OCI-LY3 (cell line): Measurements from ENCODE around the gene TTYH3.

Source experiments
- H2AFZ ChIP-seq: fragments of 200-600, 300-600 bp; shearing (Covaris generic); 2 replicates; pipeline ENCODE4 v1.6.0; 2014; ENCODE audit warnings: antibody characterized with exemption, low read depth, low read length
- H3K27ac ChIP-seq: fragments of 200-600, 300-600 bp; sonication (generic); 2 replicates; pipeline ENCODE4 v1.5.1; 2014; ENCODE audit warnings: mild to moderate bottlenecking, low read length, moderate library complexity, mixed read lengths
- H3K27me3 ChIP-seq: fragments of 200-600, 300-600 bp; sonication (generic); 2 replicates; pipeline ENCODE4 v1.6.1; 2014; ENCODE audit warnings: low read depth, low read length, mixed read lengths
- H3K36me3 ChIP-seq: fragments of 200-600, 300-600 bp; sonication (generic); replicated peaks from 2 replicates; pipeline ENCODE3; 2014; ENCODE audit warnings: low read depth, low read length, mixed read lengths
- H3K4me1 ChIP-seq: fragments of 300-600, 200-600 bp; sonication (generic); 2 replicates; pipeline ENCODE4 v1.6.1; 2014; ENCODE audit warnings: low read length, mixed read lengths
- H3K4me2 ChIP-seq: fragments of 200-600, 300-600 bp; sonication (generic); 2 replicates; pipeline ENCODE4 v1.6.1; 2014; ENCODE audit warnings: low read length, mixed read lengths
- H3K4me3 ChIP-seq: fragments of 300-600, 200-600 bp; sonication (generic); 2 replicates; pipeline ENCODE4 v1.5.1; 2014; ENCODE audit warnings: antibody characterized with exemption, mild to moderate bottlenecking, low read length, moderate library complexity
- H3K79me2 ChIP-seq: fragments of 300-600, 200-600 bp; shearing (Covaris generic); 2 replicates; pipeline ENCODE4 v1.6.1; 2014; ENCODE audit warnings: mild to moderate bottlenecking, low read length, mixed read lengths
- H3K9ac ChIP-seq: fragments of 300-600, 200-600 bp; shearing (Covaris generic); 2 replicates; pipeline ENCODE4 v1.6.0; 2014; ENCODE audit warnings: mild to moderate bottlenecking, low read length, moderate library complexity
- H3K9me3 ChIP-seq: fragments of 200-600, 300-600 bp; shearing (Covaris generic); 2 replicates; pipeline ENCODE4 v1.6.1; 2014; ENCODE audit warnings: low read length, mixed read lengths; ENCODE audit not compliant: insufficient read depth
- H4K20me1 ChIP-seq: fragments of 200-600, 300-600 bp; sonication (generic); 2 replicates; pipeline ENCODE4 v1.6.1; 2016; ENCODE audit warnings: low read length, mixed read lengths; ENCODE audit not compliant: insufficient read depth
- EZH2phosphoT487 ChIP-seq: fragments of 200-600 bp; shearing (Covaris generic); IDR thresholded peaks from 2 replicates; pipeline ENCODE4 v1.6.1; 2018; ENCODE audit warnings: antibody characterized with exemption, mixed run types, low read depth
- TF ChIP-seq, protein P1 (sequence below): fragments of 200-600, 300-600 bp; sonication (generic); IDR thresholded peaks from 2 replicates; pipeline ENCODE4 v1.5.1; 2014; ENCODE audit warnings: antibody characterized with exemption, low read length, low read depth

TTYH3 gene

DNA sequence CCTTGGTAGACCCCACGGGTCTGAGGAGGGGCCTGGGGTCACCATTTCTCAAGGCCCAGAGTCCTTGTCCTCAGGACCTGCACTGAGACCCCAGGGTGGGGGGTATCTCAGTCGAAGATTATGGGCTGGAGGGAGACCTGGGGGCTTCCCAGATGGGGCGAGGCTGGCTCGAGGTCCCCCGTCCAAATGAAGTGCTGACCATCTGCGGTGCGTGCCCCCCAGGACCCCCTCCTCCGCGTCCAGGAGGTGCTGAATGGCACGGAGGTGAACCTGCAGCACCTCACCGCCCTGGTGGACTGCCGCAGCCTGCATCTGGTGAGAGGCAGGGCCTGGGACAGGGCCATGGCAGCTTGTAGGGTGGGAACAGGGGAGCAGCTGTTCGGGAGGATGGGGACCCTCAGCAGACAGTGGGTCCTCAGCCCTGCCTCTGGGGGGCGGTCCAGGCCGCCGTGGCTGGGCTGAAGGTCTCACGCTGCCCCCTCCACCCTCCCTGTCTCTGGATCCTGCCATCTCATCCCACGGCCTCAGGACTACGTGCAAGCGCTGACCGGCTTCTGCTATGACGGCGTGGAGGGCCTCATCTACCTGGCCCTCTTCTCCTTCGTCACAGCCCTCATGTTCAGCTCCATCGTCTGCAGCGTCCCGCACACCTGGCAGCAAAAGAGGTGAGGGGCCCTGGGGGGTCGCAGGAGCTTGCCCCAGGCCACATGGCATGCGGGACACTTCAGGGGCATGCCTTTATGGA is 24.3 kb downstream of the TTYH3 start:
- no peaks in the 10 kb centered on the region for H3K4me1 ChIP-seq
- TF ChIP-seq, protein P1, sequence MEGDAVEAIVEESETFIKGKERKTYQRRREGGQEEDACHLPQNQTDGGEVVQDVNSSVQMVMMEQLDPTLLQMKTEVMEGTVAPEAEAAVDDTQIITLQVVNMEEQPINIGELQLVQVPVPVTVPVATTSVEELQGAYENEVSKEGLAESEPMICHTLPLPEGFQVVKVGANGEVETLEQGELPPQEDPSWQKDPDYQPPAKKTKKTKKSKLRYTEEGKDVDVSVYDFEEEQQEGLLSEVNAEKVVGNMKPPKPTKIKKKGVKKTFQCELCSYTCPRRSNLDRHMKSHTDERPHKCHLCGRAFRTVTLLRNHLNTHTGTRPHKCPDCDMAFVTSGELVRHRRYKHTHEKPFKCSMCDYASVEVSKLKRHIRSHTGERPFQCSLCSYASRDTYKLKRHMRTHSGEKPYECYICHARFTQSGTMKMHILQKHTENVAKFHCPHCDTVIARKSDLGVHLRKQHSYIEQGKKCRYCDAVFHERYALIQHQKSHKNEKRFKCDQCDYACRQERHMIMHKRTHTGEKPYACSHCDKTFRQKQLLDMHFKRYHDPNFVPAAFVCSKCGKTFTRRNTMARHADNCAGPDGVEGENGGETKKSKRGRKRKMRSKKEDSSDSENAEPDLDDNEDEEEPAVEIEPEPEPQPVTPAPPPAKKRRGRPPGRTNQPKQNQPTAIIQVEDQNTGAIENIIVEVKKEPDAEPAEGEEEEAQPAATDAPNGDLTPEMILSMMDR: no peak
- no peak for TF ChIP-seq EZH2phosphoT487
- no peaks in the 10 kb centered on the region for H3K27me3 ChIP-seq
- H3K9me3 ChIP-seq: no peaks in the 10 kb centered on the region
- no peaks in the 10 kb centered on the region for H4K20me1 ChIP-seq
- H3K27ac ChIP-seq: no peak overlapping the region
- H2AFZ ChIP-seq: no peak overlapping the region
- no peaks in the 10 kb centered on the region for H3K36me3 ChIP-seq
- H3K4me3 ChIP-seq: no peak overlapping the region
- no peak overlapping the region for H3K4me2 ChIP-seq
- no peaks in the 10 kb centered on the region for H3K79me2 ChIP-seq
- H3K9ac ChIP-seq: no peak overlapping the region

DNA sequence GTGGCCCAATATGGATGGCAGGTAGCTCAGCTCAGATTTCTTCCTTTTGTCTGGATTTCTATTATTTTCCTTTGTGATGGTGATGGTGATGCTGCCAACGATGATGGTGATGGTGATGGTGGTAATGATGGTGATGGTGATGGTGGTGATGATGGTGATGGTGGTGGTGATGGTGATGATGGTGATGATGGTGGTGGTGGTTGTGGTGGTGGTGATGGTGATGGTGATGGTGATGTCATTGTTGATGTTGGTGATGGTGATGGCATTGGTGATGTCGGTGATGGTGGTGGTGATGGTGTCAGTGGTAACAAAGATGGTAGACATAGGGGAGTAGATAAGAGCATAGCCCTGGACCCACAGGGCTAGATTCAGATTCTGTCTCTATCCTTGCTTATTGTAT is 25.4 kb downstream of the TTYH3 start:
- Histone ChIP-seq H4K20me1 (no peaks in the 10 kb centered on the region), H3K4me3 (no peak overlapping the region), H3K9ac (no peak overlapping the region), H2AFZ (no peak overlapping the region), H3K79me2 (no peaks in the 10 kb centered on the region), H3K4me1 (no peaks in the 10 kb centered on the region), H3K4me2 (no peak overlapping the region), H3K36me3 (no peaks in the 10 kb centered on the region), H3K9me3 (no peaks in the 10 kb centered on the region), H3K27me3 (no peaks in the 10 kb centered on the region), H3K27ac (no peak overlapping the region)
- TF ChIP-seq, protein P1: no peak
- no peak for TF ChIP-seq EZH2phosphoT487

DNA sequence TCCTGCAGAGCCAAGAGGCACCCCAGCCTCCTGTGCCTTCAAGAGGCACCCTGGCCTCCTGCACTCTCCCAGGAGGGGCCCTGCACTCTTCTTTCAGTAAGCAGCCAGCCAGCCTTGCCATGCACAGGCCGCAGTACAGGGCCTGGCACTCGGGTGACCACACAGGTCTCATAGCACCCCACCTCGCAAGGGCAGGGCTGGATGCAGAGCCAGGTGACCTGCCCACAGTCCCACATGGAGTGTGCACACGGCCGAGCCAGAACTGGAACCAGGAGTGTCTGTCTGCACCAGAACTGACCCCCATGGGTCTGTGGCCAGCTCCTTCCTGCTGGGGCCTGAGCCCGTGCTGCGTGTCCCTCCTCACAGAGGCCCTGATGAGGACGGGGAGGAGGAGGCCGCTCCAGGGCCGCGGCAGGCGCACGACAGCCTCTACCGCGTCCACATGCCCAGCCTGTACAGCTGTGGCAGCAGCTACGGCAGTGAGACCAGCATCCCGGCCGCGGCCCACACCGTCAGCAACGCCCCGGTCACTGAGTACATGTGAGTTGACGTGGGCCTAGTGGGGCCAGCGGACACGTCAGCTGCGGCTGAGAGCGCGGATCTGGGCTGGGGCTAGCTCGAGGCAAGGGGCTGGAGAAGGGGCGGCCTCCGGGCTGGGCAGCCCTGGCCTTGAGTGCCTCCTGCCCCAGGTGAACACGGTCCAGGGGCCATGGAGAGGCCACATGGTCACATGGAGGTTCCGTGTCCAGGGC is 26.3 kb downstream of the TTYH3 start:
- Histone ChIP-seq H3K36me3 (no peaks in the 10 kb centered on the region), H3K4me1 (no peaks in the 10 kb centered on the region), H3K27me3 (no peaks in the 10 kb centered on the region), H4K20me1 (no peaks in the 10 kb centered on the region), H3K9ac (no peak overlapping the region), H2AFZ (no peak overlapping the region), H3K4me3 (no peak overlapping the region), H3K9me3 (no peaks in the 10 kb centered on the region), H3K4me2 (no peak overlapping the region), H3K27ac (no peak overlapping the region), H3K79me2 (no peaks in the 10 kb centered on the region)
- no peak for TF ChIP-seq EZH2phosphoT487
- TF ChIP-seq, protein P1: no peak

DNA sequence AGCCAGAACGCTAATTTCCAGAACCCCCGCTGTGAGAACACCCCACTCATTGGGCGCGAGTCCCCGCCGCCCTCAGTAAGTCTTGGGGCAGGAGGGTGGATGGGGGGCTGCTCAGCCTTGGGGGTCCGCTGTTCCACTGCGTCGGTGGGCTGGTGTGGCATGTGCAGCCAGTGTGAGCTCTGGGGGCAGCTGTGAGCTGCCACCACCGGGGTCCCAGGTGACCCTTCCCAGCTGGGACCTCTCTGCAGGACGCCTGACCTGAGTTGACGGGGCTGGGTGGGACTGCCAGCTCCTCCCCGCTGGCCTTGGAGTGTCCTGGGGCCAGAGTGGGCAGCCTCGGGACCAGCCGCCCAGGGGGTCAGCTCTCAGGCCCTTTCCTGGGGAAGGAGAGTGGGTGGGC is 27.2 kb downstream of the TTYH3 start:
- Histone ChIP-seq H3K4me2 (no peak overlapping the region), H3K27ac (no peak overlapping the region)

More for the DNA sequence above, 27.2 kb downstream of the TTYH3 start:
- no peak for TF ChIP-seq EZH2phosphoT487
- TF ChIP-seq, protein P1: no peak
- Histone ChIP-seq H3K9ac (no peak overlapping the region), H3K4me1 (no peaks in the 10 kb centered on the region), H3K4me3 (no peak overlapping the region), H3K79me2 (no peaks in the 10 kb centered on the region), H4K20me1 (no peaks in the 10 kb centered on the region), H3K36me3 (no peaks in the 10 kb centered on the region), H3K27me3 (no peaks in the 10 kb centered on the region), H3K9me3 (no peaks in the 10 kb centered on the region), H2AFZ (no peak overlapping the region)
